HG03354 (cell line): ENCODE results near the gene AAR2.

Experiments
- ATAC-seq: cut with Tn5 transposase; IDR thresholded peaks from one replicate; pipeline ENCODE4 v1.9.1; 2021; ENCODE audit warnings: mild to moderate bottlenecking; ENCODE audit not compliant: unreplicated experiment, poor library complexity, severe bottlenecking

The AAR2 gene

DNA sequence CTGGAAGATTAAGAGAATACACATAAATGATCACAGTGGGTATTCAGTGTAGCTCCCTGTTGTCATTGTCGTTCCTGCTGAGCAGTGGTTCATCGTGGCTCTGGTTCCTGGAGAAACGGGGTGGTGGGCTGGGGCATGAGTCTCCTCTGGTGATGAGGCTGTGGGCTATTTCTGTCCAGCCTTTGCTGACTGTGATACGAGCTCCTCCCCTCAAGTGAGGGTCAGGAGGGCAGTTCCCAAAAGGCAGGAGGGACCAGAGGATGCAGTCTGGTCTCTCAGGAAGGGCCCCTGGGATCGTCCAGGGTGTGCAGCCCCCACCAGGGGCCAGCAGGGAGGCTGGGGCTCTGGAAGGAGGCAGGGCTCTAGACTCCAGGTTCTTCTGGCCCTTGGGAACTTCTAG is 38.7 kb downstream of the AAR2 start:
- no peak for ATAC-seq

DNA sequence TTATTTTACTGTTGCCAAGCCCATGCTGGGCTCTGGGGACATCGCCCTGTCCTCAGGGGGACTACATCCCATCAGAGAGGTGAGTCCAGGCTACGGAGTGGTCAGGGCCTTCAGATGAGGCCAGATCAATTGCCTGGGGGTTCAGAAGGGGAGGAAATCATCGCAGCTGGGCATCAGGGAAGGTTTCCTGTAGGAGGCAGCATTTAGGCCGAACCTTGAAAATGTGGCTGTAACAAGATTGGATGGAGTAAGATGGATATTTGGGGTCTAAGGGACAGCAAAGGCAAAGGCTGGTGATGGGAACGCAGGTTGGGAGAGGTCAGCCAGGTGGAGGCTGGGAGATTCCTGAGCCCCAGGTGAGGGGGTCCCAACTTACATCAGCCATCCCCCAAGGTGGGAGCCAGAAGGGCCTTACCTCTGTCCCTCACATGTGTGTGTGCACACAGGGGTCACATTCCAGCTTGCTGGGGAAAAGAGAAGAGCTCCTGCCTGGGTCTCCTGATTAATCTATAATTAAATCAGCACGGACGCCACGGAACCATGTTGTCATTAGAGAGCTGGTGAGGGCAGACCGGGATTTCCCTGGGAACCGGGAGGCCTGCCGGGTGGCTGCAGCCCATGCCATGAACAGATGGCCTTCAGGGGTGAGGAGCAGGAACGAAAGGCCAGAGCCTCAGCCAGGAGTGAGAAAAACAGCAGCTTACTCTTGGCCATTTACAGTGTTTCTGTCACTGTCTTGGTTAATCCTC is 39.3 kb downstream of the AAR2 start:
- no peak for ATAC-seq

DNA sequence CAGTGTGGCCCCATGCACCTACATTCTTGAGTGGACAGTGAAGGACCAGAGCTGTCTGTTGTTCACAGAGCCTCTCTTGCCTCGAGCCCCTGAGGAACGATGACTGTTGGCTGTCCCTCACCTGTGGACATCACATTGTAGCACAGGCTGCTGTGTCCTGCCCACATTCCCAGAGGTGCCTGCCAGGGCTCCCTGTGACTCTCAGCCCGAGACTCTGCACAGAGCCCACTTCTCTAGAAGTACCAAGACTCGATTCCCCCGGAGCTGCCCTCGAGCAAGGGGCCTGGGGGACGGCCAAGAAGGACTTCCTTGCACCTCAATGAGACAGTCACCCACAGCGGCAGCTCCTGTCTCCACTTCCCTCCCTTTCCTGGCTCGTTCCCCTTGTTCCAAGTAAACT is 41.3 kb downstream of the AAR2 start:
- ATAC-seq, result no peak

DNA sequence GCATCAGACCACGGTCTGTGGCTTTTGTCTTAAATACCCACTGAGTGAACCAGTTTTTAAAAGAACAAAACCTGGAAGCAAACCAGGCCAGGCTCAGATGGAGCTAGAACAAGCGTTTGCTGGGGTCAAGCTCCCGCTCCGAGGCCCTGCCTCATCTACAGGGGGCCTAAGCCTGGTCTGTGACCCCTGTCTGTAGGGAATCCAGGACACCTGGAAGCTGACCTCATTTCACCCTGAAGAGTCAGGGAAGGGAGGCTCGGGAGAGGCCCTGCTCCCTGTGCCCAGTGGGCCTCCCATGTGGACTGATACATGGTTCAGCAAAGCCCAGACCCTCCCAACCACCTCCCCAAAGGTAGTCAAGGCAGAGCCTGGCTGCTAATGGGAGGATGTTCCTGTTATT is 43.1 kb downstream of the AAR2 start:
- ATAC-seq, result no peak

DNA sequence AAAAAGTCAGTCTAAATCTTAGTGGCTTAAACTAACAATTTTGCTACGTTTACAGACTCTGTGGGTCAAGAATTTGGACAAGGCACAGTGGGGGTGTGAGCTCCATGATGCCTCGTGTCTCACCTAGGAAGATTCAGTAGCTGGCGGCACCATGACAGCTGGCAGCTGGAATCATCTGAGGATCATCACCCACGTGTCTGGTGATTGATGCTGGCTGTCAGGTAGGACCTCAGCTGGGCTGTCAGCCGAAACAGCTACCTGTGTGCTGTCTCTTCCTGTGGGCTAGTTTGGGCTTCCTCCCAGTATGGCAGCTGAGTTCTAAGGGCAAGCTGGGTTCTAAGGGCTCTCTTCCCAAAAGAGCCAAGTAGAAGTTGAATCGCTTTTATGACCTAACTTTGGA is 43.5 kb downstream of the AAR2 start:
- ATAC-seq, result no peak

DNA sequence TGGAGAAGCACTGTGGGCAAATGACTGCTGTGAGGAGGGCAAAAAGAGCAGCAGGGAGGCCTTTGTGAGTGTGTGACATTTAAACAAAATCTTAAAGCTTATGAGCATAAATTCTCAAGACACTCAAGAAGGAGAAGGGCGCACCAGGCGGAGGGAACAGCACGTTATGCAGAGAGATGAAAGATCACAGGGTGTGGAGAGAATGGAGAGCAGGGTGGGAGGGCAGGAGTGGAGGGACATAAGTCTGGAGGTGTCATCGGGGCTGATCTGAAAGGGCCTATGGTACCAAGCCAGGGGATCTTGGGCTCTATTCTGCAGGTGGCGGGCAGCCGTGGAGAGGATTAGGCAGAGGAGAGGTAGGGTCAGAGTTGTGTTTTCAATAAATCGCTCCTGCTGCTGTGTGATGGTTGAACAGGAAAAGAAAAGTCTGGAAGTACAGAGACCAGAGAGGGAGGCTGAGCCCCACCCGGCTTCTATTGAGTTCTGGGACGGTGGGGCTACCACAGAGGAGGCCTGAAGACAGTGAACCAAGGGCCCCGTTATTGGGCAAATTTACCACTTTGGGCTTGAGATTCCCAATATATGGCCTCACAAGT is 45.6 kb downstream of the AAR2 start:
- no peak for ATAC-seq

DNA sequence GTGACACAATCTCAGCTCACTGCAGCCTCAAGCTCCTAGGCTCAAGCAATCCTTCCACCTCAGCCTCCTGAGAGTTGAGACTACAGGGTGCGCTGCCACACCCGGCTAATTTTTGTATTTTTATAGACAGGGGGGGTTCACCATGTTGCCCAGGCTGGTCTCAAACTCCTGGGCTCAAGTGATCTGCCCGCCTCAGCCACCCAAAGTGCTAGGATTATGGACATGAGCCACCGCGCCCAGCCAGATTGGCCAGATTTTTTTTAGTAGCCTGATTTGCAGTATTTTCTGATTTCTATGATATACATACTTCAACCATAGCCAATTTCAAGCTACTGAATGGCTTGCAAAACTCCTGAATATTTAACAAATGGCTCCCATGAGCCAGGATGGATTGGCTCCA is 48.5 kb downstream of the AAR2 start:
- no peak for ATAC-seq

DNA sequence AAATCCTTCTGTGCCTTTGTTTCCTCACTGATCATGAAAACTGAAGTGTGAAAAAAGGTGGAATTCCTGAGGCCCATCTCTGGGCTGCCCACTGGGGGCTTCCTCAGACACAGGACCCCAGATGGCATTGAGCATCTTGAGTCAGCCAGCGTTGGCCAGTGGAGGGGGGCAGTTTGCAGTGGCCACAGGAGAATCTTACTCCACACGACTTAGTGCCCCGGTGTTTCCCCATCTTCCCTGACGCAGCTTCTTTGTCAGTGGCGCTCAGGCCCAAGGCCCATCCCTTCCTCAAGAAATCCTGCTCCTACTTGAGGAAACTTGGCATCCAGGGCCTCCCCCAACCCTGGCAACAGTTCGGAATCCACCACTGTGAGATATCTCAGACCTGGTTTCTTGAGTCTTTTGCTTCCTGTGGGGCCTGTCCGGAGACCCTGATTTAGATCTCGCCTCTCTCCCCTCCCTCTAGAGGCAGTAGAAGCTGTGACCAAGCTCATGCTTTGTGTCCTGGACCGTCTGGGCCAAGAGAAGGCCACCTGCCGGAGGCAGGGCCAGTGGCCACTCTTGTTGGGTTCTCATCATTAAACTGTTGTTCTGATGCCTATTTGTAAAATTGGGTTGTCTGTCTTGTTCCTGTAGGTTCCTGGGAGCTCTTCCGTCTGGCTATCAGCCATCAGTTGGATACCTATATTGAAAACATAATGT is 49.6 kb downstream of the AAR2 start:
- ATAC-seq, result no peak

DNA sequence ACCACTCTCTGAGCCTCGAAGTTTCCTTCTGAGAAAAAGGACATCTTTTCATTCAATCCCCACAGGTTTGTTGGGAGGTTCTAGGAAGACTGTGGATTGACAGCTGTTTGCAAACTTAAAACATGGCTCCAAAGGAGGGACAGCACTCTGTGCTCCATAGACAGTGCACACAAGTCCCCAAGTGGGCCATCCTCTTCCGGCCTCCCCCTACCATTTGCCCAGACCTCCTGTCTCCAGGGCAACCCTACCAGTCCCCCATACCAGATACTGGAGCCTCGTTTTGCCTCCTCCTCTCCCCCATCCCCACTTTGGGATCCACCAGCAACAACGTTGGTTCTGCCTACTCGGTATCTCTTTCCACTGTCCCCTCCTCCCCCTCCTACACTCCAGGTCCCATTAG is 61.4 kb downstream of the AAR2 start:
- no peak for ATAC-seq

DNA sequence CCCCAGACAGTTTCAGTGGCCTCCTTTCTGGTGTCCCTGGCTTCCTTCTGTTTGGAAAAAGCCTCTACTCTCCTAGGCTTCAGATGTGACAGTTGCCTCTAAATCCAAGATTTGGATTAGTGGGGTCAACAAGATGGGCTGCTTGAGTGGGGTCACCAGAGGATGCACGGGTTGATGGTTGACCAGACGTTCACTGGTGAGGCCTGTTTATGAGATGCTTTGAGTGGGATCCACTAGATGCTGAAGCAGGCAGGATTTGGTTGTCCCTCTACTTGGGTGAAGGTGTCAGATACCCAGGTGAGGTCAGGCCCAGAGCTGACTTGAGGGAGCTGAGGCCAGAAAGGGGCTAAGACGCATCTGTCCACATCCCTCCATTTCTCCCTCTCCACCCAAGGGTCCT is 61.8 kb downstream of the AAR2 start:
- no peak for ATAC-seq

DNA sequence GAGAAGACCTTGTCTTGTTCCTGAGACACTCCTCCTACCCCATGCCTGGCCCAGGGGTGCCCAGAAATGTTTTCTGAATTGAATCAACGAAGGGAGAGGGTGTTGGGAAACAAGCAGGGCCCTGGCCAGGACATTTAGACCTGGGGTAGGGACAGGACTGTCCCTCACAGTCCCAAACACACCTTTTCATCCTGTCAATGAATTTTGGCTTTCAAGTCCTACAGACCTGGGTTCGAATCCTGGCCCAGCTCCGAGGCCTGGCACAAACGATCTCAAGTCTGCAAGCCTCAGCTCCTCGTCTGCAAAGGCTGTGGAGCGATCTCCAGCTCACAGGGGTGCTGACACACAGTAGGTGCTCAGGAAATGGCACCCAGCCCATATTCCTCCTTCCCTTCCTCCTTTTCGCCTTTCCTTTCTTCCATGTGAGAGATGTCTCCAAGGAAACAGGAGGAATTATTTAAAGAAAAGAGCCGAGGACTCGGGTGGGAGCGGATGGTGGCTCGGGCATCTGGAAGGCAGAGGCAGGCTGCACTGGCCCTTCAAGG is 62.6 kb downstream of the AAR2 start:
- no peak for ATAC-seq

DNA sequence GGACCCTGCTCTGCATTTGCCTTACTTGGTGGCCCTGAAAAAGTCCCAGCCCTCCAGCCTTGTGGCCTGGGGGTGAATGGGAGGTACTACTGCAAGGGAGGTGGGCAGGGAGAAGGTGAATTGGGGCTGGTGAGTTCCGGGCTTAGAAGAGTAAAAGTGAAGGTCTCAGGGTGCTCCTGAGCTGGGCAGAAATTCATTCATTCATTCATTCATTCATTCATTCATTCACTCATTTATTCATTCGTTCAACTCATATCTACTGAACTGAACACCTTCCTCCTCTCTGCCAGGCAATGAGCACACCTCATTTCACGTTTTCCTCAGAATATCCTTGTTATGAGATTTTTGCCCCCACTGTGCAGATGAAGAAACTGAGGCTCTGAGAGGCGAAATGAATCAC is 63.2 kb downstream of the AAR2 start:
- ATAC-seq, result no peak

DNA sequence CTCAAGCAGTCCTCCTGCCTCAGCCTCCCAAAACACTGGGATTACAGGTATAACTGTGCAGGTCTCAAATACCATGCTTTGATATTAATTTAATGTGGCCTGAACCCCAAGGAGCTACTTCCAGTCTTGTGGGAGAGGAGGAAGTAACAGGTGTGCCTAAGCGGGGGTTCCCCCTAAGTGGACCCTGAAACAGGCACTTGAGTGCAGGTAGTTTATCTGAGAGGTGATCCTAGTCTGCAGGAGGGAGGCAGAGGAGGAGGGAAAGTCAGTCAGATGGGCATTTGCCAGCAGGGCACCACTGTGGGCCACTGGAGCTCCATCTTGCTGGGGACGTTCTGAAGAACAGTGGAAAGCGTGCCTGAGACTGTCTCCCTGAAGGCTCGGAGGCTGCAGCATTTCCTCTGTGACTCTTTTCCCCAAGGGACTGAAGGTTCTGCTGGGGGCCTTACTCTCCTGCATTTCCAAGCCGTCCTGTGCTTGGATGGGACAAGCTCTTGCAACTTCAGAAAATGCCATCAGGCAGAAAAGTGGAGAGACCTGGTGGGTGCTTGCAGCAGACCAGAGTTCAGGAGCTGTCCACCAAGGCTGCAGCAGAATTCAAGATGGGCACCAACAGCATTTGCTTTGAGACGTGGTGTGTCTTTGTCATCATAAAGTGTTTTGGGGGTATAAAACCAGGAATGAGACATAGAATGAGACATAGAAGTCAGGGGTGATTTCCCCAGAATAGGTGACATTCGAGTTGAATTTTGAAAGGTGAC is 65.3 kb downstream of the AAR2 start:
- no peak for ATAC-seq

DNA sequence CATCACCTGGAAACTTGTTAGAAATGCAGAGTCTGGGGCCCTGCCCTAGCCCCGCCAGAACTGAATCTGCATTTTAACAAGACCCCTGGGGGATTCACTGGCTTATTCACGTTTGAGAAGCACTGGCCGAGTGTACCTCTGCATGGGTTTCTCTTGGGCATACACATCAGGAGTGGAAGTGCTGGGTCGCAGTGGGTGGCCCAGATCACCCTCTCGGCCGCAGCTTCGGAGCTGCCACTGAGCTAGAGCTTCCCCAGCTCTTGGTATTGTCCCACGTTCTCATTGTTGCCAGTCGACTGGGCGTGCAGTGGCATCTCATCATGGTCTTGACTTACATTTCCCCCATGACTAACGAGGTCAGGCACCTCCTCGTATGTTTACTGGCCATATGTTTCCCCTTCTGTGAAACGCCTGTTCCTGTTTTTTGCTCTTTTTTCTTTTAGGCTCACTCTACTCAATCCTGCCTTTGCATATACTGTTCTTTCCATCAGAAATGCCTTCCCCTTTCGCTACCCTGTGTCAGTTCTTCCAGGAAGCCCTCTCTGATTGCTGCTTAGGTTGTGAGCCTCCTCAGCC is 66.8 kb downstream of the AAR2 start:
- ATAC-seq, result no peak

DNA sequence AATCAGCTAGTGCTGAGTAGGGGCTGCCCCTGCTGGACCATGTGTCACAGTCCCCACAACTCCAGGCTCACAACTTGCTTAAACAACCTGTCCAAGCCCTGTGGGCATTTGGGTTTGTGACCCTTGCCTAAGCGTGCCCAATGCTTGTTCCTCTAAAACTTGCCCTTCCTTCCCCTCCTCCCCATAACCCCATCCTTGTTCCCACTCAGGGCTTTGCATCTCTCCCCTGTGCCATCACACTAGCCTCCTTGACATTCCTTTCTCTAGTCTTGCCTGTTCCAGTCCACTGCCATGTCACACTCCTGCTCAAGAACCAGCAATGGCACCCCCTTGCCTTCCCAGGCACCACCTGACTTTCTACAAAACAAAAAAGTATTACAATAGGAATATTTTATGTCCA is 67.6 kb downstream of the AAR2 start:
- ATAC-seq, result no peak

DNA sequence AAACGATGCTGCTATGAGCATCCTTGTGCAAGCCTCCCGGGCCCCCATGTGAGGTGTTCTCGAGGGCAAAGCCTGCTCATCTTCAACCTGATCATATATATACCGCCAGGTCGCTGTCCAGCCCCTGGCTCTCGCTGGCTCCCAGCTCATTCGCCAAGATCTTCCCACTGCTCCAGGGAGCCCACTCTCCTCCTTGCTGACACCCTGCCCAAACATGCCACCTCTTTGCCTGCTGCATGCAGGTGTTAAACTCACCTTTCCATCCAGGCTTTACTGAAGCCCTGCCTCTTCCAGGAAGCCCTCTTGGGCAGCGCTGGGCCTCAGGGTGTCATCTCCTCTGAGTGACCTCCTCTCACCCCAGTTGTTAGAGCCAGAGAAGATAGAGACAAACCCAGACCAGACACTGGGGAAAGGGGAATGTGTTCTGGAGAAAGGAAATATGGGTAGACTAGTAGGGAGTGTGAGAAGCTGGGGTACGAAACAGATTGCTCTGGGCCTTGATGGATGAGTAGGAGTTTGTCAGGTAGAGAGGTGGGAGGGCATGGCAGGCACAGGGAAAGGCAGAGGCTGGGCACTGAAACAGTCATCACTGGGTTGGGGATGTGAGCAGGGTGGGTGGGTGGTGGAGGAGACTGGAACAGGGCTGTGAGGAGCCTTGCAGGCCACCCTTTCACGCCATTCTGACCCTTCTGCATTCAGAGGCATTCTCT is 68.7 kb downstream of the AAR2 start:
- ATAC-seq, result no peak

DNA sequence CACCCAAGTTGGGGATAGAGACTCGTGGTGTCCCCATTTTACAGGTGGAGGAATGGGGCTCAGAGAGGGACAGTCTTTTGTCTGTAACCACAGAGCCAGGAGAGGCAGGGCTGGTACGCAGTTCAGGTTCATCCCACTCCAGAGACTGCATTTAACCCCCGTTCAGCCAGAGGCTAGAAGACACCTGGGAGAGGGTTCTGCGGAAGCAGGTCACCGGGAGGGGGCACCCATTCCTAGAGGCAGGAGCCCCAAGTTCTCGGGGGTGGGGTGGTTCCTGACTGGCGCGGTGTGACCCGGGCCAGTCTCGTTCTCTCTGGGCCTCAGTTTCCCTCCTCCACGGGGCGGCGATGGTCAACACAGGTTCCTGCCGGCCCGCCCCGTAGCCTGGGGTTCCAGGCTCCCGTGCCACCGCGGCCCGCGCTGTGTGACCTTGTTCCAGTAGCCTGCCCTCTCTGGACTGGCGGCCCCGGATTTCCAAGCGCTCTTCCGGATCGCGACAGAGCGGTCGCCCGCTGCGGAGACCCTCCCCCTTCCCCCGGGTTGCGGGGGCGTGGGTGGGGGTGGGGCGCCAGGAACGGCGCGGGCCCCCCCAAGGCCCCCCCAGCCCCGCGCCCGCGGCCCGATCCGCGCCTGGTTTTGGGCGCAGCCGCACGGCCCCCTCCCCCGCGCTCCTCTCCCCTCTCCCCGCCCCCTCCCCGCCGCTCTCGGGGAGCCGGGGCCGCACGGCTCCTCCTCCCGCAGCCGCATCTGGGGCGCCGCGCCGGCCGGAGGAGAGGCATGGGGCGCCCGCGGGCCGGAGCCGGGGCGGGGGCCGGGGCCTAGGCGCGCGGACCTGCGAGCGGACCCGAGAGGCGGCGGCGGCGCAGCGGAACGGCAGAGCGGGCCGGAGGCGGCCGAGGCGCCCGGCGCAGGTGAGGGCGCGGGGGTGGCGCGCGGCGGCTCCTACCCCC is 69.6 kb downstream of the AAR2 start, which contains the start of gene DLGAP4:
Gene DLGAP4, plus strand, starts transcription at position 738 of the 950 bp plus-strand sequence. CDS start 125,379 bp downstream, outside the sequence.
- ATAC-seq, result no peak
